ENCODE results near the gene LTB4R. TPM values are rescaled to one million over a fixed set of nuclear protein-coding genes. Genes with fewer than 3 reads are reported as not detected.

The LTB4R gene
- total and polyA plus RNA-seq, 9 of the 15 experiments (the other 6 are each of a cell fraction or from before 2014, with no cell fraction given), result 0.38 to 10.5 (median 2.8) TPM

- H3K4me1 ChIP-seq (replicated peaks in 1 of 2; ENCODE audit: control insufficient read depth in 2 of 2, insufficient read depth in 2 of 2, low read length in 2 of 2), result no peaks in the 10 kb centered on the region; a peak in 1 of 5 replicates
- no peak for FAIRE-seq
- H3K4me2 ChIP-seq (ENCODE audit: insufficient read depth, low read length), result no peak overlapping the region
- H3K27me3 ChIP-seq (ENCODE audit: control insufficient read depth in 2 of 2, insufficient read depth in 2 of 2, low read length in 2 of 2), result no peaks in the 10 kb centered on the region
- peaks cover 11% of the 10 kb centered on the region; the same call in 1 of the 3 replicates for H3K36me3 ChIP-seq (ENCODE audit: control insufficient read depth, insufficient read depth, low read length)
- BruUV-seq (replicated peaks), result no TSS peak
- no peaks in the 10 kb centered on the region for H3K9me3 ChIP-seq (replicated peaks; ENCODE audit: control insufficient read depth, insufficient read depth, low read depth, low read length)
- H4K20me1 ChIP-seq (replicated peaks; ENCODE audit: control insufficient read depth, insufficient read depth, low read length), result no peaks in the 10 kb centered on the region
- H3K79me2 ChIP-seq (ENCODE audit: control insufficient read depth, insufficient read depth, low read length), result no peaks in the 10 kb centered on the region
- TF ChIP-seq COPS2 (conservative IDR thresholded peaks at IDR 0.05) (no peak), SRSF1 (IDR thresholded peaks at IDR 0.05; ENCODE audit: low read depth, low read length) (no peak), RHOXF2B (CRISPR knock-in tag; conservative IDR thresholded peaks at IDR 0.05) (no peak), TOE1 (IDR thresholded peaks at IDR 0.05; ENCODE audit: borderline replicate concordance) (no peak), TOE1 (CRISPR knock-in tag; IDR thresholded peaks at IDR 0.05; ENCODE audit: borderline replicate concordance, low read depth) (no peak), TGIF2 (CRISPR knock-in tag; IDR thresholded peaks at IDR 0.05) (no peak), NRF1 (conservative IDR thresholded peaks at IDR 0.05 in 1 of 2, IDR thresholded peaks at IDR 0.05 in 1 of 2) (no peak), TCF7 (IDR thresholded peaks at IDR 0.05; ENCODE audit: borderline replicate concordance) (no peak), GMEB1 (CRISPR knock-in tag; IDR thresholded peaks at IDR 0.05) (no peak), ARID2 (IDR thresholded peaks at IDR 0.05) (no peak), CREB5 (CRISPR knock-in tag; IDR thresholded peaks at IDR 0.05) (no peak), ZNF696 (CRISPR knock-in tag; conservative IDR thresholded peaks at IDR 0.05) (no peak), ERF (CRISPR knock-in tag; IDR thresholded peaks at IDR 0.05) (no peak), NUFIP1 (IDR thresholded peaks at IDR 0.05; ENCODE audit: partially characterized antibody) (no peak)
- no peak for ATAC-seq
- no peak overlapping the region for H3K27ac ChIP-seq (ENCODE audit: extremely low read depth, low read depth, low read length)
- POLR2A ChIA-PET, result interaction anchor here (0.6 kb wide), 1 partner anchor 10 kb away, joined by 3 read pairs; no protein-coding TSS in a partner anchor
- in situ Hi-C loops (cut with MboI) (no loop called here), intact Hi-C loops (cut with micrococcal nuclease) (no loop called here)
- H3K9me1 ChIP-seq (ENCODE audit: control insufficient read depth, insufficient read depth, low read length), result no peaks in the 10 kb centered on the region
- CTCF ChIA-PET (ENCODE audit: low intra/inter-chr PET ratio), result no interaction called here
- H3K4me3 ChIP-seq, result no peak overlapping the region
- H2AFZ ChIP-seq (ENCODE audit: low read depth, low read length), result no peak overlapping the region
- 23% methylated on average over 3 of the region's 4 CpGs for WGBS (ENCODE audit: insufficient coverage, low coverage, missing lambda C conversion rate)
- DNase-seq (ENCODE audit: extremely low read depth in 1 of 4, low spot score in 3 of 4), result no peak
- no peak overlapping the region for H3K9ac ChIP-seq (ENCODE audit: insufficient read depth in 1 of 2, low read depth in 2 of 2, low read length in 2 of 2)
These were observed 26.0 kb upstream of the LTB4R start for GRCh38 chr14:24285351-24285750.

Measured in K562 (cell line).